Right renal cortex interstitium (tissue), 3 donors: ENCODE data around the gene CT83. TPM values are rescaled to one million over a fixed set of nuclear protein-coding genes. Genes with fewer than 3 reads are reported as not detected.

Source experiments
- DNase-seq, 3 donors: peaks; one replicate each; pipeline ENCODE4 v3.0.0-alpha.2; 2013; ENCODE audit warnings: low read depth in 3 of 3, low spot score in 2 of 3
- polyA plus RNA-seq, 3 donors: library from polyadenylated mRNA; unstranded; fragments of 120-200 nt; gene quantifications; one replicate each; pipeline ENCODE4 v1.2.1, GENCODE V29; 2013; ENCODE audit not compliant: insufficient read length in 3 of 3

CT83 gene
- polyA plus RNA-seq, result not detected

- no peak for DNase-seq
Observed at GRCh38 chrX:116462822-116463221, at the start of gene CT83. CT83 (minus strand) TSS chrX:116462976; CDS start chrX:116462856, 120 bp downstream.

GRCh38 chrX:116499780-116500179 lies 37.0 kb upstream of the CT83 start:
- no peak for DNase-seq

GRCh38 chrX:116493271-116493670 lies 30.5 kb upstream of the CT83 start:
- no peak for DNase-seq

- no peak for DNase-seq
Observed at GRCh38 chrX:116490104-116490503, 27.3 kb upstream of the CT83 start.

GRCh38 chrX:116480059-116480458 lies 17.3 kb upstream of the CT83 start:
- DNase-seq, result no peak

GRCh38 chrX:116449156-116449555 lies 13.6 kb downstream of the CT83 start:
- DNase-seq, result no peak

GRCh38 chrX:116436358-116436816 lies 26.4 kb downstream of the CT83 start, which contains the start of gene SLC6A14:
SLC6A14 (plus strand) TSS chrX:116436606; CDS start chrX:116436710, 104 bp downstream.
- no peak for DNase-seq

GRCh38 chrX:116435597-116435996 lies 27.2 kb downstream of the CT83 start:
- no peak for DNase-seq

GRCh38 chrX:116427978-116428377 lies 34.8 kb downstream of the CT83 start:
- no peak for DNase-seq

- DNase-seq, result no peak
Observed at GRCh38 chrX:116417968-116418367, 44.8 kb downstream of the CT83 start.

GRCh38 chrX:116417214-116417613 lies 45.6 kb downstream of the CT83 start:
- no peak for DNase-seq

- DNase-seq, result no peak
Observed at GRCh38 chrX:116413273-116413672, 49.5 kb downstream of the CT83 start.

Other genes with a start within 250 kb of the CT83 start
- under 1 TPM; 0.06 to 0.24 (median 0.10) TPM for gene SLC6A14, start 26.4 kb downstream of the CT83 start, polyA plus RNA-seq